Body of pancreas (tissue), 4 donors: ENCODE data around the gene NUP153. TPM values are rescaled to one million over a fixed set of nuclear protein-coding genes. Genes with fewer than 3 reads are reported as not detected.

Experiments used
- ATAC-seq: fragments of 150-250 bp; one replicate; pipeline ENCODE4 v1.9.1; 2016
- DNase-seq, 4 donors: peaks; one replicate each; pipeline ENCODE4 v3.0.0-alpha.2; 2019
- H3K27ac ChIP-seq, 4 donors: fragments of 200-600 bp; sonication (generic); 1 replicate in 3 of 4; 2 replicates in 1 of 4; pipeline versions ENCODE4 v1.5.1 to v1.6.1; 2016 to 2019; ENCODE audit warnings: mild to moderate bottlenecking in 1 of 4, mixed read lengths in 1 of 4, moderate library complexity in 1 of 4
- H3K27me3 ChIP-seq, 2 donors: fragments of 200-600 bp; sonication (generic); one replicate each; pipeline ENCODE4 v1.6.0; 2016; ENCODE audit warnings: mild to moderate bottlenecking in 1 of 2
- H3K36me3 ChIP-seq, 2 donors: fragments of 200-600 bp; sonication (generic); replicated peaks in 1 of 2; 2 replicates each; pipeline ENCODE4 v1.5.1; 2016; ENCODE audit warnings: low read depth in 2 of 2; ENCODE audit not compliant: insufficient read depth in 1 of 2
- H3K4me1 ChIP-seq: fragments of 200-600 bp; sonication (generic); one replicate; pipeline ENCODE4 v1.6.0; 2016
- H3K4me3 ChIP-seq, 2 donors: fragments of 200-600 bp; sonication (generic); 1 replicate in 1 of 2; 2 replicates in 1 of 2; pipeline ENCODE4 v1.5.1; 2016 to 2019
- H3K9me3 ChIP-seq, 3 donors: fragments of 200-600 bp; sonication (generic); 1 replicate in 2 of 3; 2 replicates in 1 of 3; pipeline ENCODE4 v1.5.1; 2016
- POLR2A ChIP-seq, 3 donors: fragments of 450-650 bp; IDR thresholded peaks; one replicate each; pipeline ENCODE4 v1.6.1; 2016; ENCODE audit warnings: antibody characterized with exemption in 3 of 3, mild to moderate bottlenecking in 2 of 3
- WGBS, 2 donors: methylation state at CpG; one replicate each; pipeline ENCODE4 v1.1.5; 2017; 5-methylcytosine and 5-hydroxymethylcytosine counted together
- intact Hi-C: fragments of 100-400 bp; cut with DNase I; formaldehyde crosslinking; loops from one replicate; pipeline ENCODE4 v1.15.1; 2023
- total RNA-seq, 2 donors: library from RNA; depleted of rRNA; stranded (reverse); fragments of >200 nt; gene quantifications; one replicate each; pipeline ENCODE4 v1.1.0, GENCODE V29; 2016
- TF ChIP-seq, protein P1 (sequence below), 7 experiments: fragments of 450-650 bp in 4 of 7; fragments of 200-600 bp in 3 of 7; sonication (generic) in 3 of 7; IDR thresholded peaks; one replicate each; pipeline ENCODE4 v1.5.1; 2016 to 2019; ENCODE audit warnings: antibody characterized with exemption in 7 of 7

The NUP153 gene
- total RNA-seq, 2 donors from 2014 or later, result 15.8 to 20.8 TPM

DNA sequence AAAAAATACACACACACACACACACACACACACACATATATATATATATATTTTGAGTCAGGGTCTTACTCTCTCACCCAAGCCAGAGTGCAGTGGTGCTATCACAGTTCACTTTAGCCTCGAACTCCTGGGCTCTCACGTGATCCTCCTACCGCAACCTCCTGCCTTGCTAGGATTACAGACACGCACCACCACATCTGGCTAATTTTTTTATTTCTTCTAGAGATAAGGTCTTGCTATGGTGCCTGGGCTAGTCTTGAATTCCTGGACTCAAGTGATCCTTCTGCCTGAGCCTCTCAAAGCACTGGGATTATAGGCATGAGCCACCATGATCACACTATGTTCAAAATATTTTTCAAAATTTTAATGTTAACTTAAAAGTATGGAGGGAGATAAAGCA lies 43.5 kb downstream of the NUP153 start:
- H3K4me1 ChIP-seq, result no peaks in the 10 kb centered on the region
- H3K9me3 ChIP-seq, result no peaks in the 10 kb centered on the region
- no peak for ATAC-seq
- intact Hi-C loops, result no loop called here
- no peaks in the 10 kb centered on the region for H3K27me3 ChIP-seq
- no peak overlapping the region for H3K4me3 ChIP-seq
- no peak overlapping the region for H3K27ac ChIP-seq
- peaks cover 0 to 9% of the 10 kb centered on the region in 2 donors for H3K36me3 ChIP-seq
- TF ChIP-seq POLR2A (IDR thresholded peaks at IDR 0.05), result no peak
- TF ChIP-seq, protein P1, sequence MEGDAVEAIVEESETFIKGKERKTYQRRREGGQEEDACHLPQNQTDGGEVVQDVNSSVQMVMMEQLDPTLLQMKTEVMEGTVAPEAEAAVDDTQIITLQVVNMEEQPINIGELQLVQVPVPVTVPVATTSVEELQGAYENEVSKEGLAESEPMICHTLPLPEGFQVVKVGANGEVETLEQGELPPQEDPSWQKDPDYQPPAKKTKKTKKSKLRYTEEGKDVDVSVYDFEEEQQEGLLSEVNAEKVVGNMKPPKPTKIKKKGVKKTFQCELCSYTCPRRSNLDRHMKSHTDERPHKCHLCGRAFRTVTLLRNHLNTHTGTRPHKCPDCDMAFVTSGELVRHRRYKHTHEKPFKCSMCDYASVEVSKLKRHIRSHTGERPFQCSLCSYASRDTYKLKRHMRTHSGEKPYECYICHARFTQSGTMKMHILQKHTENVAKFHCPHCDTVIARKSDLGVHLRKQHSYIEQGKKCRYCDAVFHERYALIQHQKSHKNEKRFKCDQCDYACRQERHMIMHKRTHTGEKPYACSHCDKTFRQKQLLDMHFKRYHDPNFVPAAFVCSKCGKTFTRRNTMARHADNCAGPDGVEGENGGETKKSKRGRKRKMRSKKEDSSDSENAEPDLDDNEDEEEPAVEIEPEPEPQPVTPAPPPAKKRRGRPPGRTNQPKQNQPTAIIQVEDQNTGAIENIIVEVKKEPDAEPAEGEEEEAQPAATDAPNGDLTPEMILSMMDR (IDR thresholded peaks at IDR 0.05), result no peak
- DNase-seq, result no peak
- 93 to 96% methylated on average over 4 of the region's 4 CpGs for WGBS, 2 donors

DNA sequence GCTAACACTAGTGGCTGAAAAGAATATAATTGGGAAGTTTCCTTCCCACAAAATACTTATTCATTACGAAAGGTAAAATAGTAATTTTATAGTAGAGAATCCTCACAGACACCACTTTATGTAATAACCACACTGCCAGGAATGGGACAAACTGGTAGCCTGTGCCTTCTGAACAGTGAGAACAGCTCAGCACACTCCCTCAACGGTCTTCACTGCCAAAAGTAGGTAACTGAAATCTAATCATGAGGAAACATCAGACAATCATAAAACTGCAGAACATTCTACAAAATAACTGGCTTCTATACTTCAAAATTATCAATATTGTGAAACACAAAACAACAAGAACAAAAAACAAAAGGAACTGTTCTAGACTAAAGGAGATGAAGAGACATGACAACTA lies 44.1 kb downstream of the NUP153 start:
- intact Hi-C loops, result no loop called here
- no peak overlapping the region for H3K4me3 ChIP-seq
- 54 to 70% methylated on average over 2 of the region's 2 CpGs for WGBS, 2 donors
- DNase-seq (no peak), ATAC-seq (no peak)
- H3K27me3 ChIP-seq, result no peaks in the 10 kb centered on the region
- H3K4me1 ChIP-seq, result no peaks in the 10 kb centered on the region
- H3K27ac ChIP-seq, result no peak overlapping the region
- H3K36me3 ChIP-seq, result peaks cover 0 to 7% of the 10 kb centered on the region in 2 donors
- H3K9me3 ChIP-seq, result no peaks in the 10 kb centered on the region
- TF ChIP-seq, protein P1 (IDR thresholded peaks at IDR 0.05), result no peak
- TF ChIP-seq POLR2A (IDR thresholded peaks at IDR 0.05), result no peak

DNA sequence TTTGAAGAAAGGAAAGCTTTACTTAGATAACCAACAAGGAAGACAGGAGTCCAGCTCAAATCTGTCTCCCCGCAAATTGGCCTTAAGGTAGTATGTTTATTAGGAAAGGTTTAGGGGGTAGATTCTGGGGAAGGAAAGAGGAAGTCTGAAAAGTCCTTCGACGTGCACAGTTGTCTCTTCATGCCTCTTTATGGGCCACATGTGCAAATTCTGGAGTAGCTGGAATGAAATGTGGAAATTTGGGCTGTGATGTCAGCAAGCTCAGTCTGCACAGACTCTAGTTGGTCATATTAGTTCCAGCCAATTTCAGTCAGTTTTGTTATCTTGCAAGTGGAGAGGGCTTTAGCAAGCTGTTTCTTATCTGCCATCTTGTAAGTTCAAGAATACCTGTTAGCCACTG lies 50.1 kb downstream of the NUP153 start:
- TF ChIP-seq, protein P1 (IDR thresholded peaks at IDR 0.05), result no peak
- TF ChIP-seq POLR2A (IDR thresholded peaks at IDR 0.05), result no peak
- no peaks in the 10 kb centered on the region for H3K4me1 ChIP-seq
- H3K27me3 ChIP-seq, result no peaks in the 10 kb centered on the region
- ATAC-seq (no peak), DNase-seq (no peak)
- H3K4me3 ChIP-seq, result no peak overlapping the region
- no peaks in the 10 kb centered on the region for H3K9me3 ChIP-seq
- H3K27ac ChIP-seq, result no peak overlapping the region
- H3K36me3 ChIP-seq, result peaks cover 0 to 7% of the 10 kb centered on the region in 2 donors
- WGBS, 2 donors, result 56 to 88% methylated on average over 2 to 3 of the region's 3 CpGs
- intact Hi-C loops, result no loop called here

DNA sequence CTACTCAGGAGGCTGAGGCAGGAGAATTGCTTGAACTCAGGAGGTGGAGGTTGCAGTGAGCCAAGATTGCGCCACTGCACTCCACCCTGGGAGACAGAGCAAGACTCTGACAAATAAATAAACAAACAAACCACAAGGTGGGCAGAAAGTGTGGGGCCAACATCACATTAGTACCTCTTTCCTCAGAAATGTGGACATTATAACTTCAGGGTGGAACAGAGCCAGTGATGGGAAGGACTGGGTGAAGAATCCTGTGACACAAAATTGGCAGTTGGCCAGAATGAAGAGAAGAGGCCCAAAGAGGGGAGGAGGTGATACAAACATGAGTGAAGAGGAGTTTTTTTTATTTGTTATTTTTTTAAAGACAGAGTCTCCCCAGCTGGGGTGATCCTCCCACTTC lies 50.6 kb downstream of the NUP153 start:
- WGBS, 2 donors, result 88 to 100% methylated on average over 1 of the region's 1 CpG
- H3K4me3 ChIP-seq, result no peak overlapping the region
- no peaks in the 10 kb centered on the region for H3K27me3 ChIP-seq
- no peaks in the 10 kb centered on the region for H3K4me1 ChIP-seq
- H3K36me3 ChIP-seq, result peaks cover 0 to 7% of the 10 kb centered on the region in 2 donors
- intact Hi-C loops, result no loop called here
- H3K27ac ChIP-seq, result no peak overlapping the region
- no peak for DNase-seq
- ATAC-seq, result no peak
- H3K9me3 ChIP-seq, result no peaks in the 10 kb centered on the region
- TF ChIP-seq POLR2A (IDR thresholded peaks at IDR 0.05), result no peak
- TF ChIP-seq, protein P1 (IDR thresholded peaks at IDR 0.05), result no peak

DNA sequence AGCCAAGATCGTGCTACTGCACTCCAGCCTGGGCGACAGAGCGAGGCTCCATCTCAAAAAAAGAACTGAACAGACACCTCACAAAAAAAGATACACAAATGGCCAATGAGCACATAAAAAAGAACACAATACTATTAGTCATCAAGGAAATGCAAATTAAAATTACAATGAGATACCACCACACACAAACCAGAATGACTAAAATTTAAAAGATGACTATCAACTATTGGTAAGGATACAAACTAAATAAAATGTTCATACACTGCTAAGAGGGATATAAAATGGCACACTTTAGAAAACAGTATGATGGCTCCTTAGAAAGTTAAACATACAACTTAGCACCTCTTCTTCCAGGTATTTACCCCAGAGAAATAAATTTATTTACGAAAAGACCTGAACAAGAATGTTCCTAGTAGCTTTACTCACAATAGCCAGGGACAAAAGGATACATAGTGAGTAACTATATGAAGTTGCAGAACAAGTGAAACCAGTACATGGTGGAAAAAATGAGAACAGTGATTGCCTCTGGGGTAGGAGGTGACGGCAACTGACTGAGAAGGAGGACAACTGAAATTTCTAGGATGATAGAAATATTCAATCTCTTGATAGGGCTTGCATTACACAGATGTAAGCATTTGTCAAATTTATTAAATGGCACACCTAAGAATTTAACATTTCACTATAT lies 53.4 kb downstream of the NUP153 start:
- DNase-seq, result no peak
- no peak for ATAC-seq
- Histone ChIP-seq H3K36me3 (no peaks in the 10 kb centered on the region), H3K4me3 (no peak overlapping the region), H3K4me1 (peaks cover 12% of the 10 kb centered on the region), H3K27ac (no peak overlapping the region), H3K27me3 (no peaks in the 10 kb centered on the region), H3K9me3 (no peaks in the 10 kb centered on the region)
- no peak for TF ChIP-seq POLR2A (IDR thresholded peaks at IDR 0.05)
- TF ChIP-seq, protein P1 (IDR thresholded peaks at IDR 0.05), result no peak
- WGBS, 2 donors, result 75 to 79% methylated on average over 5 of the region's 5 CpGs
- intact Hi-C loops, result no loop called here
